Measurements from ENCODE around the gene GRAMD1A.
"Not testable (repeated sequence)": the region's sequence is repeated elsewhere in the genome, so short reads cannot be mapped to it uniquely, and the experiment has no call there.

Gene GRAMD1A

GRCh38 chr19:35006342-35006998 lies 6.3 kb downstream of the GRAMD1A start:
- no peak for DNase-seq
- H3K36me3 ChIP-seq: peaks cover 29% of the 10 kb centered on the region

GRCh38 chr19:35006999-35007365 lies 6.9 kb downstream of the GRAMD1A start:
- Histone ChIP-seq H3K27me3 (no peaks in the 10 kb centered on the region), H3K4me3 (ENCODE audit: low read depth, low read length) (no peak overlapping the region), H3K36me3 (peaks cover 34% of the 10 kb centered on the region), H3K9me3 (no peaks in the 10 kb centered on the region), H3K4me1 (no peaks in the 10 kb centered on the region)
- TF ChIP-seq CTCF (IDR thresholded peaks at IDR 0.05; ENCODE audit: low read depth, low read length): no peak
- no peak for DNase-seq

More at GRCh38 chr19:35006342-35006998, 6.3 kb downstream of the GRAMD1A start:
- Histone ChIP-seq H3K9me3 (no peaks in the 10 kb centered on the region), H3K4me3 (ENCODE audit: low read depth, low read length) (no peak overlapping the region), H3K27me3 (no peaks in the 10 kb centered on the region), H3K4me1 (no peaks in the 10 kb centered on the region)
- no peak for TF ChIP-seq CTCF (IDR thresholded peaks at IDR 0.05; ENCODE audit: low read depth, low read length)

GRCh38 chr19:35007427-35007826 lies 7.3 kb downstream of the GRAMD1A start:
- H3K9me3 ChIP-seq; H3K27me3 ChIP-seq; H3K4me1 ChIP-seq; DNase-seq; H3K4me3 ChIP-seq (ENCODE audit: low read depth, low read length): not testable (repeated sequence)
- peaks cover 38% of the 10 kb centered on the region for H3K36me3 ChIP-seq

- Histone ChIP-seq H3K9me3 (no peaks in the 10 kb centered on the region), H3K4me1 (no peaks in the 10 kb centered on the region), H3K4me3 (ENCODE audit: low read depth, low read length) (no peak overlapping the region), H3K36me3 (peaks cover 43% of the 10 kb centered on the region), H3K27me3 (no peaks in the 10 kb centered on the region)
- no peak for DNase-seq
- TF ChIP-seq CTCF (IDR thresholded peaks at IDR 0.05; ENCODE audit: low read depth, low read length): no peak
Observed at GRCh38 chr19:35008891-35009341, 8.8 kb downstream of the GRAMD1A start.

GRCh38 chr19:35009424-35010415 lies 9.6 kb downstream of the GRAMD1A start:
- Histone ChIP-seq H3K27me3 (no peaks in the 10 kb centered on the region), H3K4me3 (ENCODE audit: low read depth, low read length) (no peak overlapping the region), H3K36me3 (peaks cover 51% of the 10 kb centered on the region), H3K9me3 (no peaks in the 10 kb centered on the region), H3K4me1 (no peaks in the 10 kb centered on the region)
- DNase-seq: no peak
- TF ChIP-seq CTCF (IDR thresholded peaks at IDR 0.05; ENCODE audit: low read depth, low read length): no peak

- Histone ChIP-seq H3K36me3 (peaks cover 56% of the 10 kb centered on the region), H3K27me3 (no peaks in the 10 kb centered on the region), H3K4me3 (ENCODE audit: low read depth, low read length) (no peak overlapping the region), H3K4me1 (no peaks in the 10 kb centered on the region), H3K9me3 (no peaks in the 10 kb centered on the region)
- no peak for DNase-seq
- TF ChIP-seq CTCF (IDR thresholded peaks at IDR 0.05; ENCODE audit: low read depth, low read length): no peak
Observed at GRCh38 chr19:35011091-35011689, 11.1 kb downstream of the GRAMD1A start.

Measured in BE2C (cell line).